Measurements from ENCODE around the gene FILIP1L.

GRCh38 chr3:99980606-99981005 is 133.7 kb downstream of the FILIP1L start:
- no peak for TF ChIP-seq CTCF (IDR thresholded peaks at IDR 0.05; ENCODE audit: insufficient read depth, low read length, poor library complexity, severe bottlenecking)
- TF ChIP-seq EZH2phosphoT487 (conservative IDR thresholded peaks at IDR 0.05; ENCODE audit: low read length): no peak
